ENCODE data around the gene NUDCD3.

DNA sequence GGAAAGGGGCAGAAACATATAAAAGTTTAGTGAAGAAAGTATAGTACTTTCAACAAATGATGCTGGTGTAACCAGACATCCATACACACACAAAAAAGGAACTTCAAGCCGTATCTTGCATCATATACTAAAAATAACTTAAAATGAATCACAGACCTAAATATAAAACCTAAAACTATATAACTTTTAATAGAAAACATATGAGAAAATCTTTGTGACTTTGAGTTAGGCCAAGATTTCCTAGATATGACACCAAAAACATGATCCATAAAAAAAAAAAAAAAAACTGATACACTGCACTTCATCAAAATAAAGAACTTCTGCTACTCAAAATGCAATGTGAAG is 40.9 kb downstream of the NUDCD3 start:
- TF ChIP-seq, protein P1, sequence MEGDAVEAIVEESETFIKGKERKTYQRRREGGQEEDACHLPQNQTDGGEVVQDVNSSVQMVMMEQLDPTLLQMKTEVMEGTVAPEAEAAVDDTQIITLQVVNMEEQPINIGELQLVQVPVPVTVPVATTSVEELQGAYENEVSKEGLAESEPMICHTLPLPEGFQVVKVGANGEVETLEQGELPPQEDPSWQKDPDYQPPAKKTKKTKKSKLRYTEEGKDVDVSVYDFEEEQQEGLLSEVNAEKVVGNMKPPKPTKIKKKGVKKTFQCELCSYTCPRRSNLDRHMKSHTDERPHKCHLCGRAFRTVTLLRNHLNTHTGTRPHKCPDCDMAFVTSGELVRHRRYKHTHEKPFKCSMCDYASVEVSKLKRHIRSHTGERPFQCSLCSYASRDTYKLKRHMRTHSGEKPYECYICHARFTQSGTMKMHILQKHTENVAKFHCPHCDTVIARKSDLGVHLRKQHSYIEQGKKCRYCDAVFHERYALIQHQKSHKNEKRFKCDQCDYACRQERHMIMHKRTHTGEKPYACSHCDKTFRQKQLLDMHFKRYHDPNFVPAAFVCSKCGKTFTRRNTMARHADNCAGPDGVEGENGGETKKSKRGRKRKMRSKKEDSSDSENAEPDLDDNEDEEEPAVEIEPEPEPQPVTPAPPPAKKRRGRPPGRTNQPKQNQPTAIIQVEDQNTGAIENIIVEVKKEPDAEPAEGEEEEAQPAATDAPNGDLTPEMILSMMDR (IDR thresholded peaks at IDR 0.05) = no peak
- TF ChIP-seq ZFX (IDR thresholded peaks at IDR 0.05; ENCODE audit: borderline replicate concordance) = no peak
